HepG2 (cell line): ENCODE results near the gene MMP24OS. TPM values are rescaled to one million over a fixed set of nuclear protein-coding genes. Genes with fewer than 3 reads are reported as not detected.

ENCODE experiments used
- AGO2 ChIP-seq: fragments of 200-400 bp; formaldehyde crosslinking; optimal IDR thresholded peaks from 2 replicates; pipeline ENCODE3; 2017; ENCODE audit warnings: mild to moderate bottlenecking, low read depth, low read length, moderate library complexity
- FOXO1 ChIP-seq: sonication (generic); formaldehyde crosslinking; IDR thresholded peaks from 2 replicates; pipeline ENCODE4 v1.4.0; 2020; ENCODE audit warnings: missing genetic modification reagents
- HOXA9 ChIP-seq: sonication (generic); formaldehyde crosslinking; IDR thresholded peaks from 2 replicates; pipeline ENCODE4 v1.8.1; 2022; ENCODE audit warnings: missing genetic modification reagents, mild to moderate bottlenecking, moderate library complexity, borderline replicate concordance
- KAT8 ChIP-seq: IDR thresholded peaks from 2 replicates; pipeline ENCODE4 v1.6.1; 2016; ENCODE audit warnings: missing genetic modification reagents, missing compliant biosample characterization
- KDM1A ChIP-seq: IDR thresholded peaks from 2 replicates; pipeline ENCODE4 v1.6.1; 2016; ENCODE audit warnings: missing compliant biosample characterization
- KLF12 ChIP-seq: sonication (generic); formaldehyde crosslinking; IDR thresholded peaks from 2 replicates; pipeline ENCODE4 v1.4.0; 2020; ENCODE audit warnings: missing genetic modification reagents, borderline replicate concordance
- MAFG ChIP-seq: sonication (generic); formaldehyde crosslinking; IDR thresholded peaks from 2 replicates; pipeline ENCODE4 v1.5.1; 2020; ENCODE audit warnings: mild to moderate bottlenecking, missing genetic modification reagents
- MYC ChIP-seq: sonication (generic); formaldehyde crosslinking; IDR thresholded peaks from 2 replicates; pipeline ENCODE4 v1.9.0; 2021; ENCODE audit warnings: missing genetic modification reagents, borderline replicate concordance
- NFYC ChIP-seq: IDR thresholded peaks from 2 replicates; pipeline ENCODE4 v1.6.1; 2016; ENCODE audit warnings: missing genetic modification reagents, missing compliant biosample characterization
- POLR2AphosphoS5 ChIP-seq: IDR thresholded peaks from 2 replicates; pipeline ENCODE4 v1.6.1; 2012; ENCODE audit warnings: low read depth, low read length
- SALL2 ChIP-seq: sonication (generic); formaldehyde crosslinking; IDR thresholded peaks from 2 replicates; pipeline ENCODE4 v1.8.1; 2023; ENCODE audit warnings: mild to moderate bottlenecking, missing genetic modification reagents, inconsistent platforms
- SOX13 ChIP-seq, 3 experiments: fragments of 450-650 bp in 1 of 3; sonication (generic) in 1 of 3; formaldehyde crosslinking in 1 of 3; IDR thresholded peaks in 2 of 3; conservative IDR thresholded peaks in 1 of 3; 2 replicates each; pipeline versions ENCODE4 v1.5.0 to v1.6.1; 2016 to 2020; ENCODE audit warnings: antibody characterized with exemption in 1 of 3, mild to moderate bottlenecking in 1 of 3, missing compliant biosample characterization in 1 of 3, missing genetic modification reagents in 1 of 3, moderate library complexity in 1 of 3
- TRIM24 ChIP-seq: sonication (generic); formaldehyde crosslinking; IDR thresholded peaks from 2 replicates; pipeline ENCODE4 v1.8.0; 2022; ENCODE audit warnings: mild to moderate bottlenecking, missing genetic modification reagents
- YY1 ChIP-seq: IDR thresholded peaks from 2 replicates; pipeline ENCODE4 v1.6.1; 2011; ENCODE audit warnings: low read length, low read depth, moderate library complexity, mild to moderate bottlenecking; ENCODE audit not compliant: insufficient read depth, insufficient replicate concordance
- ZBTB20 ChIP-seq: sonication (generic); formaldehyde crosslinking; IDR thresholded peaks from 2 replicates; pipeline ENCODE4 v1.8.1; 2023; ENCODE audit warnings: missing genetic modification reagents, low read depth, mild to moderate bottlenecking, borderline replicate concordance
- ZBTB42 ChIP-seq: sonication (generic); formaldehyde crosslinking; IDR thresholded peaks from 2 replicates; pipeline ENCODE4 v1.5.0; 2020; ENCODE audit warnings: mild to moderate bottlenecking, missing genetic modification reagents
- ZNF234 ChIP-seq: sonication (generic); formaldehyde crosslinking; conservative IDR thresholded peaks from 2 replicates; pipeline ENCODE4 v1.5.1; 2020; ENCODE audit warnings: mild to moderate bottlenecking, missing genetic modification reagents
- ZNF333 ChIP-seq: sonication (generic); formaldehyde crosslinking; IDR thresholded peaks from 2 replicates; pipeline ENCODE4 v1.4.0; 2020; ENCODE audit warnings: mild to moderate bottlenecking, missing genetic modification reagents, borderline replicate concordance
- ZNF382 ChIP-seq: sonication (generic); formaldehyde crosslinking; IDR thresholded peaks from 2 replicates; pipeline ENCODE4 v1.5.0; 2020; ENCODE audit warnings: missing genetic modification reagents, mild to moderate bottlenecking, borderline replicate concordance
- ZNF430 ChIP-seq: sonication (generic); formaldehyde crosslinking; IDR thresholded peaks from 2 replicates; pipeline ENCODE4 v1.9.0; 2021; ENCODE audit warnings: mild to moderate bottlenecking, missing genetic modification reagents
- polyA plus RNA-seq, 8 experiments: library from polyadenylated mRNA; depleted of rRNA in 3 of 8; stranded (reverse) in 7 of 8; unstranded in 1 of 8; fragments of >200 nt; fragmentation: Illumina TruSeq in 4 of 8; extraction: Trizol in 4 of 8; gene quantifications; 2 replicates each; pipeline versions ENCODE4 v1.2.1 to v1.2.3, GENCODE V29; 2011 to 2016; ENCODE audit warnings: low read depth in 4 of 8, missing spikeins in 1 of 8, mixed read lengths in 1 of 8; ENCODE audit not compliant: insufficient read depth in 1 of 8
- total RNA-seq, 5 experiments: library from RNA; depleted of rRNA; stranded (reverse); fragments of >200 nt; fragmentation: Illumina TruSeq; extraction: Trizol; gene quantifications; 2 replicates each; pipeline ENCODE4 v1.2.3, GENCODE V29; 2016; ENCODE audit warnings: low read depth in 1 of 5
- TF ChIP-seq, protein P1 (sequence below): sonication (generic); formaldehyde crosslinking; IDR thresholded peaks from 2 replicates; pipeline ENCODE4 v1.5.1; 2020; ENCODE audit warnings: missing genetic modification reagents, mild to moderate bottlenecking, borderline replicate concordance
- TF ChIP-seq, protein P2 (sequence below): sonication (generic); formaldehyde crosslinking; IDR thresholded peaks from 2 replicates; pipeline ENCODE4 v1.8.1; 2023; ENCODE audit warnings: missing genetic modification reagents, inconsistent platforms, borderline replicate concordance
- TF ChIP-seq, protein P3 (sequence below): sonication (generic); formaldehyde crosslinking; IDR thresholded peaks from 2 replicates; pipeline ENCODE4 v1.4.0; 2020; ENCODE audit warnings: missing genetic modification reagents, borderline replicate concordance
- TF ChIP-seq, protein P4 (sequence below): sonication (generic); formaldehyde crosslinking; conservative IDR thresholded peaks from 2 replicates; pipeline ENCODE4 v1.4.0; 2020; ENCODE audit warnings: missing genetic modification reagents

MMP24OS gene
- total and polyA plus RNA-seq, 2 of the 13 experiments (the other 11 are each of a cell fraction or from before 2014, with no cell fraction given): 6.0 to 8.5 TPM

DNA sequence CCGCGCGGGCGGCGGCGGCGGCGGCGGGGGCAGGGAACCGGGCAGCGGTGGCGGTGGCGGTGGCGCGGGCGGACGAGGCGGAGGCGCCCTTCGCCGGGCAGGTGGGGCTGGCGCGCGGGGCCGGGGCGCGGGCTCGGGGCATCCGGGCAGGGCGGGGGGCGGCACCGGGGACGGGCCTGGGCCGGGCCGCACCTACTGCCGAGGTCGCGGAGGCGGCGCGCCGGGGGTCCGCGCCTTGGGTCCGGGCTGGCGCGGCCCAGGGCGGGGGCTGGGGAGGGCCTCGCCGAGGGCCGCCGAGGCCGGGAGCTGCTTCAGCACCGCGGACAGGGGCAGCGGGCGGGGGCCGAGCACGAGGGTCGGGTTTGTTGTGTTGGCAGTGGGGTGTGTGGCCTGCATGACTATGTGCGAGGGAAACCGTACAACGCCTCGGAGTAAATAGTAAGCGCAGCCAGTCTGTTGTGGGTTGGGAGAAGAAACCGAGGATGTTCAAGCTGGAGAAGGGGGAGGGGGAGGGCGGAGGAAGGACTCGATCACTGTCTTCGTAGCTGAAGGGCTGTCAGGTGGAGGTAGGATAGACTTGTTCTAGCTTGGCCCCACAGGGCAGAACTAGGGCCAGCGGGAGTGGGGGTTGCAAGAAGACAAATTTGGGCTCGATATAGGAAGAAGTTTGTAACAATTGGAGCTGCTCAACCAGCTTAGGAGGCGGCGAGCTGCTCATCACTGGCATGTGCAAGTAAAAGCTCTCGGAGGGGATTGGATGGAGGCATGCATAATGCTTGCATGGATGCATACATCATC, 50.8 kb downstream of the MMP24OS start (continued):
- TF ChIP-seq ZNF333 (CRISPR knock-in tag) (peak; percentile 91; the same call in 1 of the 2 replicates), MYC (peak; percentile 91), SOX13 (IDR thresholded peaks at IDR 0.05) (no peak), SOX13 (CRISPR knock-in tag; conservative IDR thresholded peaks at IDR 0.05 in 1 of 2, IDR thresholded peaks at IDR 0.05 in 1 of 2) (peak in 1 of 2 experiments; percentile 60; a peak in 2 of 4 replicates), KLF12 (peak; percentile 96), ZNF234 (peak; percentile 95; the same call in 1 of the 2 replicates), HOXA9 (CRISPR knock-in tag) (peak; percentile 86; the same call in 1 of the 2 replicates), SALL2 (CRISPR knock-in tag) (peak; percentile 84; the same call in 1 of the 2 replicates), ZBTB20 (CRISPR knock-in tag) (peak; percentile 91; the same call in 1 of the 2 replicates), TRIM24 (CRISPR knock-in tag) (no peak), YY1 (peak; percentile 37), AGO2 (no peak), ZNF382 (CRISPR knock-in tag) (no peak), ZNF430 (peak; percentile 97), KDM1A (CRISPR knock-in tag) (peak; percentile 51; the same call in 1 of the 2 replicates), KAT8 (CRISPR knock-in tag) (peak; percentile 74; the same call in 1 of the 2 replicates), ZBTB42 (CRISPR knock-in tag) (peak; percentile 80; the same call in 1 of the 2 replicates), FOXO1 (CRISPR knock-in tag) (peak; percentile 81), POLR2AphosphoS5 (no peak), MAFG (CRISPR knock-in tag) (0 out of 2 replicates have a peak, but pooled peaks have one; percentile 13), NFYC (CRISPR knock-in tag) (peak; percentile 45)
- TF ChIP-seq, protein P1, sequence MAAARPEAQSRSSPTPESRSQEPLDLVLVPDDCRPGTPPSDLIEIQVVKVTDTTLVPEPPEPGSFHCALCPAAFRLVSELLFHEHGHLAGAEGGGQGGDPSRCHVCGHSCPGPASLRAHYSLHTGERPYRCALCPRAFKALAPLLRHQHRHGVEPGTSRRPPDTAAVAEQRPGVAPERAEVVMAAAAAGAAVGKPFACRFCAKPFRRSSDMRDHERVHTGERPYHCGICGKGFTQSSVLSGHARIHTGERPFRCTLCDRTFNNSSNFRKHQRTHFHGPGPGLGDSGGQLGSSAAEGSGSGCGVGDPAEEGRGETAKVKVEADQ (CRISPR knock-in tag): peak; percentile 94; the same call in 1 of the 2 replicates
- TF ChIP-seq, protein P2, sequence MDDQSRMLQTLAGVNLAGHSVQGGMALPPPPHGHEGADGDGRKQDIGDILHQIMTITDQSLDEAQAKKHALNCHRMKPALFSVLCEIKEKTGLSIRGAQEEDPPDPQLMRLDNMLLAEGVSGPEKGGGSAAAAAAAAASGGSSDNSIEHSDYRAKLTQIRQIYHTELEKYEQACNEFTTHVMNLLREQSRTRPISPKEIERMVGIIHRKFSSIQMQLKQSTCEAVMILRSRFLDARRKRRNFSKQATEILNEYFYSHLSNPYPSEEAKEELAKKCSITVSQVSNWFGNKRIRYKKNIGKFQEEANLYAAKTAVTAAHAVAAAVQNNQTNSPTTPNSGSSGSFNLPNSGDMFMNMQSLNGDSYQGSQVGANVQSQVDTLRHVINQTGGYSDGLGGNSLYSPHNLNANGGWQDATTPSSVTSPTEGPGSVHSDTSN (CRISPR knock-in tag): peak; percentile 96
- TF ChIP-seq, protein P3, sequence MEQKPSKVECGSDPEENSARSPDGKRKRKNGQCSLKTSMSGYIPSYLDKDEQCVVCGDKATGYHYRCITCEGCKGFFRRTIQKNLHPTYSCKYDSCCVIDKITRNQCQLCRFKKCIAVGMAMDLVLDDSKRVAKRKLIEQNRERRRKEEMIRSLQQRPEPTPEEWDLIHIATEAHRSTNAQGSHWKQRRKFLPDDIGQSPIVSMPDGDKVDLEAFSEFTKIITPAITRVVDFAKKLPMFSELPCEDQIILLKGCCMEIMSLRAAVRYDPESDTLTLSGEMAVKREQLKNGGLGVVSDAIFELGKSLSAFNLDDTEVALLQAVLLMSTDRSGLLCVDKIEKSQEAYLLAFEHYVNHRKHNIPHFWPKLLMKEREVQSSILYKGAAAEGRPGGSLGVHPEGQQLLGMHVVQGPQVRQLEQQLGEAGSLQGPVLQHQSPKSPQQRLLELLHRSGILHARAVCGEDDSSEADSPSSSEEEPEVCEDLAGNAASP (CRISPR knock-in tag): peak; percentile 88; the same call in 1 of the 2 replicates
- TF ChIP-seq, protein P4, sequence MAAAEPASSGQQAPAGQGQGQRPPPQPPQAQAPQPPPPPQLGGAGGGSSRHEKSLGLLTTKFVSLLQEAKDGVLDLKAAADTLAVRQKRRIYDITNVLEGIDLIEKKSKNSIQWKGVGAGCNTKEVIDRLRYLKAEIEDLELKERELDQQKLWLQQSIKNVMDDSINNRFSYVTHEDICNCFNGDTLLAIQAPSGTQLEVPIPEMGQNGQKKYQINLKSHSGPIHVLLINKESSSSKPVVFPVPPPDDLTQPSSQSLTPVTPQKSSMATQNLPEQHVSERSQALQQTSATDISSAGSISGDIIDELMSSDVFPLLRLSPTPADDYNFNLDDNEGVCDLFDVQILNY (CRISPR knock-in tag): peak; percentile 86; the same call in 1 of the 2 replicates
